Peyer's patch (tissue), 4 donors: Measurements from ENCODE around the gene ELP5. TPM values are rescaled to one million over a fixed set of nuclear protein-coding genes. Genes with fewer than 3 reads are reported as not detected.

ENCODE experiments used
- DNase-seq, 3 donors: peaks; one replicate each; pipeline ENCODE4 v3.0.0-alpha.2; 2017 to 2019
- H3K27ac ChIP-seq, 4 donors: fragments of 200-600 bp; sonication (generic); one replicate each; pipeline ENCODE4 v1.5.1; 2016 to 2019
- H3K27me3 ChIP-seq, 2 donors: fragments of 200-600 bp; sonication (generic); one replicate each; pipeline ENCODE4 v1.5.1; 2019
- H3K36me3 ChIP-seq, 3 donors: fragments of 200-600 bp; sonication (generic); one replicate each; pipeline ENCODE4 v1.5.1; 2016 to 2019
- H3K4me1 ChIP-seq, 4 donors: fragments of 200-600 bp; sonication (generic); one replicate each; pipeline ENCODE4 v1.5.1; 2016 to 2019
- H3K4me3 ChIP-seq, 4 donors: fragments of 200-600 bp; sonication (generic); 1 replicate in 3 of 4; 2 replicates in 1 of 4; pipeline ENCODE4 v1.5.1; 2016 to 2019; ENCODE audit warnings: mild to moderate bottlenecking in 1 of 4
- H3K9me3 ChIP-seq, 4 donors: fragments of 200-600 bp; sonication (generic); one replicate each; pipeline ENCODE4 v1.5.1; 2016 to 2019; ENCODE audit warnings: mild to moderate bottlenecking in 1 of 4
- POLR2A ChIP-seq, 2 donors: fragments of 450-650 bp; IDR thresholded peaks; one replicate each; pipeline ENCODE4 v1.5.1; 2017; ENCODE audit warnings: antibody characterized with exemption in 2 of 2, mild to moderate bottlenecking in 2 of 2, moderate library complexity in 2 of 2
- total RNA-seq, 4 donors: library from RNA; depleted of rRNA; stranded (reverse); fragments of >200 nt; gene quantifications; one replicate each; pipeline ENCODE4 v1.1.0, GENCODE V29; 2016
- TF ChIP-seq, protein P1 (sequence below), 6 experiments: fragments of 450-650 bp in 4 of 6; fragments of 200-600 bp in 2 of 6; sonication (generic) in 1 of 6; IDR thresholded peaks; one replicate each; pipeline ENCODE4 v1.5.1; 2017 to 2019; ENCODE audit warnings: antibody characterized with exemption in 6 of 6, mild to moderate bottlenecking in 3 of 6, moderate library complexity in 1 of 6

Gene ELP5
- total RNA-seq, 4 donors from 2014 or later = 15.1 to 75.1 (median 29.0) TPM

DNA sequence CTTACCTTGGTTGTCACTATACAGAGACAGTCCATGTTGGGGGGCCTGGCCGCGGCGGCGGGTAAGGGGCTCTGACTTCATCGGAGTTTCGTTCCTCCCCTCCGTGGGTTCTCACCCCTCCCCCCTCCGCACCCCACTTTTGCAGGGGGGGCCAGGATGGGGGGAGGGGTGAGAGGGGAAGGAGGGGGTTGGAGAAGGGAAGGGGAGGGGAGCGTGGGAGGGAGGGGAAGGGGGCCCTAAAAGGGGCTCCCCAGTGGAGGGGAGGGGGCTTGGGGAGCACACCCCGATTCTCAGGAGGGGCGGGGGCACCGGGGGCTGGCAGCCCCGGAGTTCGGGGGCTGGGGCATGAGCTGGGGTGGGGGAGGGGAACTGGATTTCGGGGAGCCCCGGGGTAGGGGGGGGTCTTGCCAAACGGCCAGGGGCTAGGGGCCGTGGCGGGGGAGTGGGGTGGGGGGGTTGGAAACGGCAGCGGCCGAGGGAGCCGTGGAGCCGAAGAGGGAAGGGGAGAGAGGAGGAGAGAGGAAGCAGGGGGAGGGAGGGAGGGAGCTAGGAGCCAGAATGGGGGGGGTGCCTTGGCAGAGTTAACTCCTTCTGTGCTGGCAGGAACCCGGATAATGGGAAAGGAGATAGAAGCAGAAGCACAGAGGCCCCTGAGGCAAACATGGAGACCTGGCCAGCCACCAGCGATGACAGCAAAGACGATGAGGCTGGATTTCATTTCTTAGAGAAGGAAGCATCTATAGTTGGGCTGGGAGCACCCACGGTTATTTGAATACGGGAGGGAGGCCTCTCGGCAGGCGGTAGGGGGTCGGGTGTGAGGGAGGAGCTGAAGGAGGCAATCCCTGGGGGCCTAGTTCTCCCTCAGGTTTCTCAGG, 34.7 kb upstream of the ELP5 start:
- peaks cover 0 to 9% (median 0%) of the 10 kb centered on the region in 3 donors for H3K36me3 ChIP-seq
- no peaks in the 10 kb centered on the region for H3K27me3 ChIP-seq
- peak overlapping the region; percentile 16 to 51 (median 33) for H3K4me3 ChIP-seq
- DNase-seq = no peak
- peaks cover 5 to 64% (median 13%) of the 10 kb centered on the region in 4 donors for H3K4me1 ChIP-seq
- H3K27ac ChIP-seq = peak overlapping the region; percentile 26 to 100 (median 62)
- TF ChIP-seq, protein P1, sequence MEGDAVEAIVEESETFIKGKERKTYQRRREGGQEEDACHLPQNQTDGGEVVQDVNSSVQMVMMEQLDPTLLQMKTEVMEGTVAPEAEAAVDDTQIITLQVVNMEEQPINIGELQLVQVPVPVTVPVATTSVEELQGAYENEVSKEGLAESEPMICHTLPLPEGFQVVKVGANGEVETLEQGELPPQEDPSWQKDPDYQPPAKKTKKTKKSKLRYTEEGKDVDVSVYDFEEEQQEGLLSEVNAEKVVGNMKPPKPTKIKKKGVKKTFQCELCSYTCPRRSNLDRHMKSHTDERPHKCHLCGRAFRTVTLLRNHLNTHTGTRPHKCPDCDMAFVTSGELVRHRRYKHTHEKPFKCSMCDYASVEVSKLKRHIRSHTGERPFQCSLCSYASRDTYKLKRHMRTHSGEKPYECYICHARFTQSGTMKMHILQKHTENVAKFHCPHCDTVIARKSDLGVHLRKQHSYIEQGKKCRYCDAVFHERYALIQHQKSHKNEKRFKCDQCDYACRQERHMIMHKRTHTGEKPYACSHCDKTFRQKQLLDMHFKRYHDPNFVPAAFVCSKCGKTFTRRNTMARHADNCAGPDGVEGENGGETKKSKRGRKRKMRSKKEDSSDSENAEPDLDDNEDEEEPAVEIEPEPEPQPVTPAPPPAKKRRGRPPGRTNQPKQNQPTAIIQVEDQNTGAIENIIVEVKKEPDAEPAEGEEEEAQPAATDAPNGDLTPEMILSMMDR (IDR thresholded peaks at IDR 0.05) = no peak
- no peak for TF ChIP-seq POLR2A (IDR thresholded peaks at IDR 0.05)
- no peaks in the 10 kb centered on the region for H3K9me3 ChIP-seq

DNA sequence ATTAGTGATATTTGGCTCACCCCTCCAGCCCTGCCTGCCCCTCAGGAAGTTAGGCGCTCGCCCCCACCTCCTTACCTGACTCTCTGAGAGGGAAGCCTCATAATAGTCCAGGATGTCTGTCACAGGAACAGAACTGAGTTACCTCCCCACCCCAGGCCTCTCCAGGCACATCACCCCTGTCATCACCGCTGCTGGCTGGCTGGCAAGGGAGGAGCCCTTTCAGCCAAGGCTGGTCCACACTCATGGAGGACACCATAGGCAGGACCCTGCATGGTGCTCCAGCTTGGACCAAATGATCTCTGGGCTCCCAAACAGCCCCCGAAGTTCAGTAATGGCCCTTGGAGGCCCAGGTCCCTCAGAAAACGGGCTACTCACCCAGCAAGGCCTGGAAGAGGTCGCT, 33.8 kb upstream of the ELP5 start:
- Histone ChIP-seq H3K27ac (peak overlapping the region in 3 of 4 donors; percentile 46 to 100 (median 77)), H3K36me3 (peaks cover 0 to 17% (median 0%) of the 10 kb centered on the region in 3 donors), H3K4me3 (peak overlapping the region in 1 of 4 donors; percentile 45), H3K9me3 (no peaks in the 10 kb centered on the region), H3K27me3 (no peaks in the 10 kb centered on the region), H3K4me1 (peaks cover 5 to 64% (median 13%) of the 10 kb centered on the region in 4 donors)
- TF ChIP-seq, protein P1 (IDR thresholded peaks at IDR 0.05) = no peak
- TF ChIP-seq POLR2A (IDR thresholded peaks at IDR 0.05) = no peak
- DNase-seq = no peak

DNA sequence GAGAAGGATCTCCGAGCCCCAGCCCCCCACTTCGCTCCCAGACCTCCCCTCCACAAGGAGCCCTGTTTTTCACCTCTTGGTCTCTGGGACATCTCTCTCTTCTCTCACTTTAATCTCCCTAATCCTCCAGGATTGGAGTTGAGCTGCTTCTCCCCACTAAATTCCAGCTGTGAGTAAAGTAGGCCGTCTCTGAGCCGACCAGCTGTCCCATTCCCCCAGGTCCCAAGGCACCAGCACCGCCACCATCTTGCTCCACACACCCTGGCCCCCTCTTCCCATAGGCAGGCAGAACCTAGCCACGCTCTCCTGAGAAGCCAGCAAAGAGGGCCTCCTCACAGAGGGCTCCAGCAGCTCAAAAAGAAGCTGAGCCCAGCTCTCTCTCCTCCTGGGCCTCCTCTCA, 33.3 kb upstream of the ELP5 start:
- Histone ChIP-seq H3K9me3 (no peaks in the 10 kb centered on the region), H3K4me3 (no peak overlapping the region), H3K27me3 (no peaks in the 10 kb centered on the region), H3K4me1 (peaks cover 5 to 64% (median 13%) of the 10 kb centered on the region in 4 donors), H3K36me3 (peaks cover 0 to 23% (median 0%) of the 10 kb centered on the region in 3 donors), H3K27ac (peak overlapping the region in 2 of 4 donors; percentile 46 to 100)
- no peak for TF ChIP-seq POLR2A (IDR thresholded peaks at IDR 0.05)
- TF ChIP-seq, protein P1 (IDR thresholded peaks at IDR 0.05) = no peak
- DNase-seq = peak in 1 of 3 donors; percentile 41

DNA sequence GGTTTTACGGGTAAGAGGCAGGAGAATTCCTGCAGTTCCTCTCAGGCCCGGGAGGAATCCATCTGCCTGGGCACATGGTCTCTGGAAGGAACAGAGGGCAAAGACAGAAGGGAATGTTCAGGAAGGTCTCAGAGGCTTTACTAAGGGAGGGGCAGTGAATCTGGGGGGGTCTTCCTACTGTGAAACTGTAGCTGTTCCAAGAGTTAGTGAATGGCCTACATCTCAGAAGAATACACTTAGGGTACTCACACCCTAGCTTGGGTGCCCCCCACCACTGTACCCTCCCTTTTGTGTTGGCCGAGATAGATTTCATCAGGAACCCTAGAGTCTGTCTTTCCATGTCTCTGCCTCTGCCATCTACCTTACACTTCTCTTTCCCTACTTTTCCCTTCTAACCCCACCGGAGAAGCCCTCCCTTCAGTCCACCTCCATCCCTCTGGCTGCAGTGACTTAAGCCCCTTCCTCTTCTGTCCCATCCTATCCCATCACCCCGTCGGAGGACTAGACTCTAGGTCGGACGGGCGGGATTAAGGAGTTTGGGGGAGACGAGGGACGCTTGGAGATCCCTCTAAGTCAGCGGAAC, 32.7 kb upstream of the ELP5 start:
- Histone ChIP-seq H3K4me1 (peaks cover 5 to 60% (median 13%) of the 10 kb centered on the region in 4 donors), H3K9me3 (no peaks in the 10 kb centered on the region), H3K36me3 (peaks cover 0 to 29% (median 0%) of the 10 kb centered on the region in 3 donors), H3K27me3 (no peaks in the 10 kb centered on the region), H3K27ac (peak overlapping the region; percentile 91 to 100 (median 94)), H3K4me3 (peak overlapping the region; percentile 67 to 92 (median 78))
- TF ChIP-seq POLR2A (IDR thresholded peaks at IDR 0.05) = no peak
- TF ChIP-seq, protein P1 (IDR thresholded peaks at IDR 0.05) = no peak
- no peak for DNase-seq

DNA sequence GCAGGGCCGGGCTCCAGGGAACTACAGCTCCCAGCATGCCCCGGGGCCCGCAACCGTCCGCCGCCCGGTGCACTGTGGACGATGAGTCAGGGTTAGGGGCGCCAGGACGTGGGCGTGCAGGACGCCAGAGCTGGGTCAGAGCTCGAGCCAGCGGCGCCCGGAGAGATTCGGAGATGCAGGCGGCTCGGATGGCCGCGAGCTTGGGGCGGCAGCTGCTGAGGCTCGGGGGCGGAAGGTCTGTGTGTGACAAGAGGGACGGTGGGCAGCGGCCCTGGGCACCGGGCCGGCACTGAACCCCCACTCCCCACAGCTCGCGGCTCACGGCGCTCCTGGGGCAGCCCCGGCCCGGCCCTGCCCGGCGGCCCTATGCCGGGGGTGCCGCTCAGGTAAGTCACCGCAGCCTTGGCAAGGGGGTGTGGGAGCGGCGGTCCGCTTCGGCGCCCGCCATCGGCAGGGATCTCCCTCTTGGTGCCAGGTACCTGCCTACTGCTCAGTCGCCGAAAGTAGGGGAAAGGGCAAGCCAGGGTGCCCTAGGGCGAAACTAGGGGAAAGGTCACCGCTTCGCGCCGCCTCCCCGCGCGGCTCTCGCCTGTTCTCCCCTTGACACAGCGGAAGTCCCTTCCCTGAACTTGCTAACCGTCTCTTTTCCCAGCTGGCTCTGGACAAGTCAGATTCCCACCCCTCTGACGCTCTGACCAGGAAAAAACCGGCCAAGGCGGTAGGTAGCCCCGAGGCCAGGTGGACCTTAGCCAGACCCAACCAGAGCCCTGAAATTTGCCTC, 32.0 kb upstream of the ELP5 start, which contains the start of the genes ACADVL and DLG4:
TSS of gene ACADVL (plus strand) at position 127 of the 781 bp plus-strand sequence. CDS start at position 174, 47 bp downstream.
TSS of gene DLG4 (minus strand) at position 25 of the 781 bp plus-strand sequence.
- peak within 1 kb of the TSS; percentile 91 to 100 (median 94) for H3K27ac ChIP-seq
- peaks cover 5 to 54% (median 13%) of the 10 kb centered on the region in 4 donors for H3K4me1 ChIP-seq
- DNase-seq = peak; percentile 87 to 95 (median 91)
- peak within 1 kb of the TSS; percentile 67 to 92 (median 78) for H3K4me3 ChIP-seq
- TF ChIP-seq, protein P1 (IDR thresholded peaks at IDR 0.05) = peak in 1 of 6 experiments; percentile 2
- TF ChIP-seq POLR2A (IDR thresholded peaks at IDR 0.05) = peak; percentile 77 to 91
- no peaks in the 10 kb centered on the region for H3K27me3 ChIP-seq
- H3K36me3 ChIP-seq = peaks cover 0 to 36% (median 0%) of the 10 kb centered on the region in 3 donors
- no peaks in the 10 kb centered on the region for H3K9me3 ChIP-seq
